H1 (cell line): ENCODE results near the gene CFAP97. TPM values are rescaled to one million over a fixed set of nuclear protein-coding genes. Genes with fewer than 3 reads are reported as not detected.

Experiments
- ASH2L ChIP-seq: fragments of 200-600, 300-600 bp; sonication (generic); IDR thresholded peaks from one replicate; pipeline ENCODE4 v1.7.1; 2017; ENCODE audit warnings: low read length
- BACH1 ChIP-seq: IDR thresholded peaks from 2 replicates; pipeline ENCODE4 v1.6.1; 2012; ENCODE audit warnings: low read length, improper control_type of control experiment
- EGR1 ChIP-seq: IDR thresholded peaks from 2 replicates; pipeline ENCODE4 v1.6.1; 2011; ENCODE audit warnings: low read depth, low read length, borderline replicate concordance
- GABPA ChIP-seq: IDR thresholded peaks from 2 replicates; pipeline ENCODE4 v1.6.1; 2011; ENCODE audit warnings: mild to moderate bottlenecking, low read length, moderate library complexity, borderline replicate concordance; ENCODE audit not compliant: insufficient read depth
- HDAC2 ChIP-seq, 2 experiments: fragments of 300-600 bp in 1 of 2; sonication (generic) in 1 of 2; IDR thresholded peaks; 2 replicates each; pipeline ENCODE4 v1.6.1; 2011 to 2012; ENCODE audit warnings: low read depth in 2 of 2, low read length in 2 of 2, mild to moderate bottlenecking in 2 of 2, moderate library complexity in 2 of 2, borderline replicate concordance in 1 of 2, inconsistent platforms in 1 of 2
- MAX ChIP-seq: IDR thresholded peaks from 2 replicates; pipeline ENCODE4 v1.6.1; 2012; ENCODE audit warnings: inconsistent platforms
- RFX5 ChIP-seq: IDR thresholded peaks from 2 replicates; pipeline ENCODE4 v1.6.1; 2011; ENCODE audit warnings: low read depth, low read length, improper control_type of control experiment, borderline replicate concordance
- SRF ChIP-seq: IDR thresholded peaks from 2 replicates; pipeline ENCODE4 v1.6.1; 2011; ENCODE audit warnings: mild to moderate bottlenecking, low read depth, low read length, moderate library complexity
- SUZ12 ChIP-seq: fragments of 200-600 bp; sonication (generic); IDR thresholded peaks from 2 replicates; pipeline ENCODE4 v1.6.1; 2012; ENCODE audit warnings: mild to moderate bottlenecking, inconsistent platforms, low read length, moderate library complexity, mixed read lengths
- YY1 ChIP-seq: IDR thresholded peaks from 2 replicates; pipeline ENCODE4 v1.6.1; 2011; ENCODE audit warnings: low read depth, mild to moderate bottlenecking, low read length
- polyA plus RNA-seq, 7 experiments: library from polyadenylated mRNA; depleted of rRNA in 3 of 7; stranded (reverse) in 5 of 7; unstranded in 2 of 7; fragments of >200 nt in 5 of 7; fragments of 200-250 nt in 2 of 7; gene quantifications; 1 replicate in 5 of 7; 2 replicates in 1 of 7; 4 replicates in 1 of 7; pipeline versions ENCODE4 v1.2.1 to v1.2.3, GENCODE V29; 2011 to 2013; ENCODE audit warnings: missing spikeins in 2 of 7, mixed read lengths in 2 of 7
- total RNA-seq: library from RNA; stranded (reverse); fragmentation: NEBNext Ultra II Directional; extraction: Animal tissue kit (Norgen Biotek cat#: 25700); gene quantifications from 2 replicates; pipeline ENCODE4 v1.2.1, GENCODE V29; 2021
- TF ChIP-seq, protein P1 (sequence below): IDR thresholded peaks from 2 replicates; pipeline ENCODE4 v1.6.1; 2011; ENCODE audit warnings: low read depth, mild to moderate bottlenecking, low read length; ENCODE audit not compliant: insufficient read depth

The CFAP97 gene
- total and polyA plus RNA-seq, 2 of the 8 experiments (the other 6 are each of a cell fraction or from before 2014, with no cell fraction given) = 9.2 to 40.4 TPM

- TF ChIP-seq HDAC2 (IDR thresholded peaks at IDR 0.05; ENCODE audit: borderline replicate concordance in 1 of 2, low read depth in 2 of 2, low read length in 2 of 2) = no peak
- no peak for TF ChIP-seq YY1
- no peak for TF ChIP-seq GABPA
- peak; percentile 61 for TF ChIP-seq MAX
- TF ChIP-seq ASH2L = peak; percentile 31
- TF ChIP-seq SRF = no peak
- TF ChIP-seq RFX5 = no peak
- TF ChIP-seq BACH1 = peak; percentile 30; the same call in 1 of the 2 replicates
- TF ChIP-seq EGR1 = no peak
- TF ChIP-seq, protein P1, sequence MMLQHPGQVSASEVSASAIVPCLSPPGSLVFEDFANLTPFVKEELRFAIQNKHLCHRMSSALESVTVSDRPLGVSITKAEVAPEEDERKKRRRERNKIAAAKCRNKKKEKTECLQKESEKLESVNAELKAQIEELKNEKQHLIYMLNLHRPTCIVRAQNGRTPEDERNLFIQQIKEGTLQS = no peak
- TF ChIP-seq SUZ12 = peak; percentile 64
Observed at GRCh38 chr4:185127021-185127925, 76.5 kb downstream of the CFAP97 start (continued).
